ENCODE data around the gene ALOX15. TPM values are rescaled to one million over a fixed set of nuclear protein-coding genes. Genes with fewer than 3 reads are reported as not detected.
"Not testable (repeated sequence)": the region's sequence is repeated elsewhere in the genome, so short reads cannot be mapped to it uniquely, and the experiment has no call there.

The ALOX15 gene
- total RNA-seq, 2 experiments from 2014 or later: not detected

GRCh38 chr17:4590981-4591453 is 50.5 kb downstream of the ALOX15 start:
- intact Hi-C loops (cut with DNase I, micrococcal nuclease): no loop called here
- Mint-ChIP-seq H3K4me1 (peaks cover 4% of the 10 kb centered on the region), H3K36me3 (ENCODE audit: low read depth) (no peaks in the 10 kb centered on the region), H3K9me3 (ENCODE audit: low read depth) (no peaks in the 10 kb centered on the region), H3K27me3 (peaks cover 15% of the 10 kb centered on the region), H3K4me3 (no peak overlapping the region), H3K27ac (no peak overlapping the region)
- ATAC-seq: no peak
- no peak for DNase-seq
- ChIA-PET CTCF (interaction anchor here (0.6 to 1.4 kb wide), 2 partner anchors 22 to 34 kb away, joined by 3 to 4 read pairs; no protein-coding TSS in a partner anchor), POLR2A (no interaction called here)

- intact Hi-C loops (cut with DNase I, micrococcal nuclease); H3K4me3 Mint-ChIP-seq; H3K27ac Mint-ChIP-seq; H3K4me1 Mint-ChIP-seq; ATAC-seq; DNase-seq; H3K9me3 Mint-ChIP-seq (ENCODE audit: low read depth); H3K36me3 Mint-ChIP-seq (ENCODE audit: low read depth): not testable (repeated sequence)
- H3K27me3 Mint-ChIP-seq: peaks cover 25% of the 10 kb centered on the region
- ChIA-PET CTCF (interaction anchor here (0.5 to 1.4 kb wide), 2 partner anchors 11 to 35 kb away, joined by 3 to 4 read pairs; no protein-coding TSS in a partner anchor), POLR2A (interaction anchor here (0.5 kb wide), 1 partner anchor 333 kb away, joined by 6 read pairs; no protein-coding TSS in a partner anchor)
These were observed 51.4 kb downstream of the ALOX15 start for GRCh38 chr17:4590042-4590441.

GRCh38 chr17:4588898-4589625 is 52.4 kb downstream of the ALOX15 start:
- Mint-ChIP-seq H3K36me3 (ENCODE audit: low read depth) (no peaks in the 10 kb centered on the region), H3K4me1 (no peaks in the 10 kb centered on the region), H3K4me3 (no peak overlapping the region), H3K27ac (no peak overlapping the region), H3K9me3 (ENCODE audit: low read depth) (no peaks in the 10 kb centered on the region), H3K27me3 (peaks cover 26% of the 10 kb centered on the region)
- ChIA-PET POLR2A (interaction anchor here (0.5 kb wide), 1 partner anchor 334 kb away, joined by 6 read pairs; no protein-coding TSS in a partner anchor), CTCF (interaction anchor here (0.5 to 0.7 kb wide), 2 partner anchors 10 to 1896 kb away, joined by 3 read pairs; no protein-coding TSS in a partner anchor)
- ATAC-seq: no peak
- intact Hi-C loops (cut with DNase I, micrococcal nuclease): no loop called here
- no peak for DNase-seq

GRCh38 chr17:4588391-4588790 is 53.1 kb downstream of the ALOX15 start:
- ChIA-PET POLR2A (no interaction called here), CTCF (interaction anchor here (0.6 to 0.8 kb wide), 3 partner anchors 9 to 1895 kb away, joined by 3 to 4 read pairs (median 3); no protein-coding TSS in a partner anchor)
- Mint-ChIP-seq H3K36me3 (ENCODE audit: low read depth) (no peaks in the 10 kb centered on the region), H3K9me3 (ENCODE audit: low read depth) (no peaks in the 10 kb centered on the region), H3K4me3 (no peak overlapping the region), H3K27ac (no peak overlapping the region), H3K4me1 (peaks cover 5% of the 10 kb centered on the region), H3K27me3 (peaks cover 32% of the 10 kb centered on the region)
- intact Hi-C loops (cut with DNase I, micrococcal nuclease): no loop called here
- no peak for DNase-seq
- no peak for ATAC-seq

GRCh38 chr17:4587803-4588202 is 53.7 kb downstream of the ALOX15 start:
- ChIA-PET POLR2A (no interaction called here), CTCF (interaction anchor here (0.7 to 1.0 kb wide), 4 partner anchors 10 to 1895 kb away, joined by 3 read pairs; no protein-coding TSS in a partner anchor)
- H3K36me3 Mint-ChIP-seq (ENCODE audit: low read depth): no peaks in the 10 kb centered on the region
- H3K27ac Mint-ChIP-seq: no peak overlapping the region
- no peaks in the 10 kb centered on the region for H3K9me3 Mint-ChIP-seq (ENCODE audit: low read depth)
- H3K4me1 Mint-ChIP-seq: peaks cover 5% of the 10 kb centered on the region
- H3K27me3 Mint-ChIP-seq: peaks cover 38% of the 10 kb centered on the region
- no peak for DNase-seq
- H3K4me3 Mint-ChIP-seq: no peak overlapping the region
- intact Hi-C loops (cut with DNase I, micrococcal nuclease): no loop called here
- no peak for ATAC-seq

GRCh38 chr17:4587195-4587594 is 54.3 kb downstream of the ALOX15 start:
- Mint-ChIP-seq H3K27ac (no peak overlapping the region), H3K4me1 (peaks cover 5% of the 10 kb centered on the region), H3K4me3 (no peak overlapping the region), H3K9me3 (ENCODE audit: low read depth) (no peaks in the 10 kb centered on the region), H3K27me3 (peaks cover 39% of the 10 kb centered on the region), H3K36me3 (ENCODE audit: low read depth) (no peaks in the 10 kb centered on the region)
- CTCF ChIA-PET: interaction anchor here (0.8 to 1.4 kb wide), 3 partner anchors 20 to 59 kb away, joined by 3 to 5 read pairs (median 3); no protein-coding TSS in a partner anchor
- ATAC-seq: no peak
- POLR2A ChIA-PET: no interaction called here
- no peak for DNase-seq
- intact Hi-C loops (cut with DNase I, micrococcal nuclease): no loop called here

- ATAC-seq: no peak
- H3K4me1 Mint-ChIP-seq: peaks cover 5% of the 10 kb centered on the region
- no peaks in the 10 kb centered on the region for H3K36me3 Mint-ChIP-seq (ENCODE audit: low read depth)
- intact Hi-C loops (cut with DNase I, micrococcal nuclease): no loop called here
- H3K4me3 Mint-ChIP-seq: no peak overlapping the region
- POLR2A ChIA-PET: no interaction called here
- DNase-seq: no peak
- CTCF ChIA-PET: interaction anchor here (0.6 to 1.4 kb wide), 4 partner anchors 9 to 111 kb away, joined by 4 to 5 read pairs (median 4); no protein-coding TSS in a partner anchor
- peaks cover 42% of the 10 kb centered on the region for H3K27me3 Mint-ChIP-seq
- no peak overlapping the region for H3K27ac Mint-ChIP-seq
- H3K9me3 Mint-ChIP-seq (ENCODE audit: low read depth): no peaks in the 10 kb centered on the region
These were observed 55.4 kb downstream of the ALOX15 start for GRCh38 chr17:4586043-4586442.

- intact Hi-C loops (cut with DNase I, micrococcal nuclease): no loop called here
- no peak overlapping the region for H3K4me3 Mint-ChIP-seq
- peaks cover 5% of the 10 kb centered on the region for H3K4me1 Mint-ChIP-seq
- CTCF ChIA-PET: interaction anchor here (1.1 to 1.2 kb wide), 2 partner anchors 9 to 17 kb away, joined by 4 read pairs; no protein-coding TSS in a partner anchor
- POLR2A ChIA-PET: no interaction called here
- no peak overlapping the region for H3K27ac Mint-ChIP-seq
- H3K36me3 Mint-ChIP-seq (ENCODE audit: low read depth): no peaks in the 10 kb centered on the region
- no peak for DNase-seq
- no peak for ATAC-seq
- peaks cover 45% of the 10 kb centered on the region for H3K27me3 Mint-ChIP-seq
- no peaks in the 10 kb centered on the region for H3K9me3 Mint-ChIP-seq (ENCODE audit: low read depth)
These were observed 55.9 kb downstream of the ALOX15 start for GRCh38 chr17:4585638-4585994.

GRCh38 chr17:4584917-4585637 is 56.4 kb downstream of the ALOX15 start:
- Mint-ChIP-seq H3K4me3 (peak overlapping the region; percentile 12), H3K4me1 (peaks cover 5% of the 10 kb centered on the region), H3K27me3 (peaks cover 43% of the 10 kb centered on the region), H3K36me3 (ENCODE audit: low read depth) (no peaks in the 10 kb centered on the region), H3K27ac (no peak overlapping the region), H3K9me3 (ENCODE audit: low read depth) (no peaks in the 10 kb centered on the region)
- ATAC-seq (no peak), DNase-seq (no peak)
- ChIA-PET POLR2A (no interaction called here), CTCF (interaction anchor here (1.7 kb wide), 1 partner anchor 18 kb away, joined by 7 read pairs; no protein-coding TSS in a partner anchor)
- intact Hi-C loops (cut with DNase I, micrococcal nuclease): no loop called here

- peaks cover 43% of the 10 kb centered on the region for H3K27me3 Mint-ChIP-seq
- H3K27ac Mint-ChIP-seq: no peak within 1 kb of the TSS
- H3K36me3 Mint-ChIP-seq (ENCODE audit: low read depth): no peaks in the 10 kb centered on the region
- ATAC-seq (peak; percentile 65), DNase-seq (peak; percentile 37)
- ChIA-PET CTCF (interaction anchor here (1.7 kb wide), 1 partner anchor 18 kb away, joined by 7 read pairs; no protein-coding TSS in a partner anchor), POLR2A (no interaction called here)
- no peaks in the 10 kb centered on the region for H3K9me3 Mint-ChIP-seq (ENCODE audit: low read depth)
- intact Hi-C loops (cut with DNase I, micrococcal nuclease): no loop called here
- H3K4me3 Mint-ChIP-seq: peak within 1 kb of the TSS; percentile 52
- peaks cover 5% of the 10 kb centered on the region for H3K4me1 Mint-ChIP-seq
These were observed 57.2 kb downstream of the ALOX15 start, which contains the start of gene SMTNL2 for GRCh38 chr17:4584101-4584916. SMTNL2 (plus strand) TSS chr17:4584529; CDS start chr17:4584606, 77 bp downstream.

- POLR2A ChIA-PET: no interaction called here
- peaks cover 43% of the 10 kb centered on the region for H3K27me3 Mint-ChIP-seq
- no peaks in the 10 kb centered on the region for H3K9me3 Mint-ChIP-seq (ENCODE audit: low read depth)
- CTCF ChIA-PET: interaction anchor here (1.7 kb wide), 1 partner anchor 17 kb away, joined by 7 read pairs; no protein-coding TSS in a partner anchor
- DNase-seq (peak; percentile 32), ATAC-seq (peak; percentile 60)
- peak overlapping the region; percentile 52 for H3K4me3 Mint-ChIP-seq
- H3K36me3 Mint-ChIP-seq (ENCODE audit: low read depth): no peaks in the 10 kb centered on the region
- H3K27ac Mint-ChIP-seq: no peak overlapping the region
- intact Hi-C loops (cut with DNase I, micrococcal nuclease): no loop called here
- peaks cover 5% of the 10 kb centered on the region for H3K4me1 Mint-ChIP-seq
These were observed 57.7 kb downstream of the ALOX15 start for GRCh38 chr17:4583782-4584100.
